ENCODE measurements around the gene VSNL1. TPM values are rescaled to one million over a fixed set of nuclear protein-coding genes. Genes with fewer than 3 reads are reported as not detected.

VSNL1 gene
- total and polyA plus RNA-seq, 7 experiments from 2014 or later: not detected

GRCh38 chr2:17606851-17607250, 66.4 kb downstream of the VSNL1 start:
- H3K27ac Mint-ChIP-seq: no peak overlapping the region
- H3K4me3 ChIP-seq (ENCODE audit: low read length): no peak overlapping the region
- no peaks in the 10 kb centered on the region for H3K27me3 ChIP-seq (ENCODE audit: control insufficient read depth in 2 of 2, insufficient read depth in 2 of 2, low read length in 2 of 2)
- POLR2A ChIA-PET: no interaction called here
- H3K27me3 Mint-ChIP-seq: peaks cover 0 to 29% (median 10%) of the 10 kb centered on the region in 5 donors
- DNase-seq (no peak), ATAC-seq (no peak)
- no peaks in the 10 kb centered on the region for H3K36me3 ChIP-seq (ENCODE audit: control insufficient read depth in 2 of 3, insufficient read depth in 3 of 3, low read length in 3 of 3)
- peaks cover 0 to 2% (median 0%) of the 10 kb centered on the region in 11 donors for H3K9me3 Mint-ChIP-seq
- H3K4me3 Mint-ChIP-seq: no peak overlapping the region
- H3K9me3 ChIP-seq (ENCODE audit: control insufficient read depth in 2 of 3, low read length in 3 of 3): no peaks in the 10 kb centered on the region
- intact Hi-C loops (cut with micrococcal nuclease): no loop called here
- no peaks in the 10 kb centered on the region for H3K4me1 ChIP-seq (ENCODE audit: control insufficient read depth in 2 of 2, insufficient read depth in 2 of 2, low read length in 2 of 2)
- no peaks in the 10 kb centered on the region for H3K4me1 Mint-ChIP-seq
- no peaks in the 10 kb centered on the region for H3K36me3 Mint-ChIP-seq
- no peak overlapping the region for H3K27ac ChIP-seq (ENCODE audit: low read depth, low read length)
- CTCF ChIA-PET: no interaction called here

GRCh38 chr2:17607379-17607778, 66.9 kb downstream of the VSNL1 start:
- Mint-ChIP-seq H3K36me3 (no peaks in the 10 kb centered on the region), H3K4me3 (no peak overlapping the region), H3K27ac (no peak overlapping the region), H3K27me3 (peaks cover 0 to 30% (median 10%) of the 10 kb centered on the region in 5 donors), H3K4me1 (no peaks in the 10 kb centered on the region), H3K9me3 (peaks cover 0 to 2% (median 0%) of the 10 kb centered on the region in 11 donors)
- no peak for DNase-seq
- H3K27me3 ChIP-seq (ENCODE audit: control insufficient read depth in 2 of 2, insufficient read depth in 2 of 2, low read length in 2 of 2): no peaks in the 10 kb centered on the region
- H3K27ac ChIP-seq (ENCODE audit: low read depth, low read length): no peak overlapping the region
- H3K4me1 ChIP-seq (ENCODE audit: control insufficient read depth in 2 of 2, insufficient read depth in 2 of 2, low read length in 2 of 2): no peaks in the 10 kb centered on the region
- H3K4me3 ChIP-seq (ENCODE audit: low read length): no peak overlapping the region
- intact Hi-C loops (cut with micrococcal nuclease): no loop called here
- H3K36me3 ChIP-seq (ENCODE audit: control insufficient read depth in 2 of 3, insufficient read depth in 3 of 3, low read length in 3 of 3): no peaks in the 10 kb centered on the region
- CTCF ChIA-PET: interaction anchor here (0.5 kb wide), 1 partner anchor 36 kb away, joined by 3 read pairs; no protein-coding TSS in a partner anchor
- H3K9me3 ChIP-seq (ENCODE audit: control insufficient read depth in 2 of 3, low read length in 3 of 3): no peaks in the 10 kb centered on the region
- no peak for ATAC-seq
- POLR2A ChIA-PET: no interaction called here

- no peaks in the 10 kb centered on the region for H3K27me3 ChIP-seq (ENCODE audit: control insufficient read depth in 2 of 2, insufficient read depth in 2 of 2, low read length in 2 of 2)
- H3K27ac Mint-ChIP-seq: no peak overlapping the region
- ATAC-seq: no peak
- H3K36me3 Mint-ChIP-seq: no peaks in the 10 kb centered on the region
- no peaks in the 10 kb centered on the region for H3K4me1 Mint-ChIP-seq
- ChIA-PET CTCF (interaction anchor here (0.5 kb wide), 1 partner anchor 37 kb away, joined by 3 read pairs; no protein-coding TSS in a partner anchor), POLR2A (no interaction called here)
- peaks cover 0 to 23% (median 13%) of the 10 kb centered on the region in 5 donors for H3K27me3 Mint-ChIP-seq
- no peaks in the 10 kb centered on the region for H3K36me3 ChIP-seq (ENCODE audit: control insufficient read depth in 2 of 3, insufficient read depth in 3 of 3, low read length in 3 of 3)
- no peak overlapping the region for H3K4me3 ChIP-seq (ENCODE audit: low read length)
- DNase-seq: no peak
- H3K9me3 ChIP-seq (ENCODE audit: control insufficient read depth in 2 of 3, low read length in 3 of 3): no peaks in the 10 kb centered on the region
- H3K9me3 Mint-ChIP-seq: peaks cover 0 to 2% (median 0%) of the 10 kb centered on the region in 11 donors
- H3K4me3 Mint-ChIP-seq: no peak overlapping the region
- H3K4me1 ChIP-seq (ENCODE audit: control insufficient read depth in 2 of 2, insufficient read depth in 2 of 2, low read length in 2 of 2): no peaks in the 10 kb centered on the region
- intact Hi-C loops (cut with micrococcal nuclease): no loop called here
- no peak overlapping the region for H3K27ac ChIP-seq (ENCODE audit: low read depth, low read length)
Measured at GRCh38 chr2:17608251-17608650, 67.8 kb downstream of the VSNL1 start.

- Histone ChIP-seq H3K36me3 (ENCODE audit: control insufficient read depth in 2 of 3, insufficient read depth in 3 of 3, low read length in 3 of 3) (no peaks in the 10 kb centered on the region), H3K27me3 (ENCODE audit: control insufficient read depth in 2 of 2, insufficient read depth in 2 of 2, low read length in 2 of 2) (no peaks in the 10 kb centered on the region), H3K27ac (ENCODE audit: low read depth, low read length) (no peak overlapping the region), H3K9me3 (ENCODE audit: control insufficient read depth in 2 of 3, low read length in 3 of 3) (no peaks in the 10 kb centered on the region), H3K4me3 (ENCODE audit: low read length) (no peak overlapping the region), H3K4me1 (ENCODE audit: control insufficient read depth in 2 of 2, insufficient read depth in 2 of 2, low read length in 2 of 2) (no peaks in the 10 kb centered on the region)
- DNase-seq (no peak), ATAC-seq (no peak)
- Mint-ChIP-seq H3K4me1 (no peaks in the 10 kb centered on the region), H3K9me3 (no peaks in the 10 kb centered on the region), H3K36me3 (no peaks in the 10 kb centered on the region), H3K27me3 (peaks cover 2 to 28% (median 16%) of the 10 kb centered on the region in 5 donors), H3K27ac (no peak overlapping the region), H3K4me3 (no peak overlapping the region)
- POLR2A ChIA-PET: no interaction called here
- CTCF ChIA-PET: no interaction called here
- intact Hi-C loops (cut with micrococcal nuclease): no loop called here
Measured at GRCh38 chr2:17610521-17610920, 70.0 kb downstream of the VSNL1 start.

GRCh38 chr2:17611036-17611435, 70.5 kb downstream of the VSNL1 start:
- H3K27ac ChIP-seq (ENCODE audit: low read depth, low read length): no peak overlapping the region
- CTCF ChIA-PET: no interaction called here
- H3K27me3 Mint-ChIP-seq: peaks cover 2 to 28% (median 19%) of the 10 kb centered on the region in 5 donors

GRCh38 chr2:17614174-17614930, 73.9 kb downstream of the VSNL1 start:
- ChIA-PET CTCF (no interaction called here), POLR2A (interaction anchor here (0.8 kb wide), 1 partner anchor 1049 kb away, joined by 3 read pairs; no protein-coding TSS in a partner anchor)
- H3K4me1 Mint-ChIP-seq: no peaks in the 10 kb centered on the region
- no peak overlapping the region for H3K4me3 ChIP-seq (ENCODE audit: low read length)
- H3K4me1 ChIP-seq (ENCODE audit: control insufficient read depth in 2 of 2, insufficient read depth in 2 of 2, low read length in 2 of 2): no peaks in the 10 kb centered on the region
- no peaks in the 10 kb centered on the region for H3K36me3 ChIP-seq (ENCODE audit: control insufficient read depth in 2 of 3, insufficient read depth in 3 of 3, low read length in 3 of 3)
- H3K36me3 Mint-ChIP-seq: no peaks in the 10 kb centered on the region
- ATAC-seq (no peak), DNase-seq (no peak)
- H3K4me3 Mint-ChIP-seq: no peak overlapping the region
- peaks cover 0 to 3% (median 0%) of the 10 kb centered on the region in 11 donors for H3K9me3 Mint-ChIP-seq
- intact Hi-C loops (cut with micrococcal nuclease): no loop called here
- peaks cover 2 to 28% (median 19%) of the 10 kb centered on the region in 5 donors for H3K27me3 Mint-ChIP-seq
- no peak overlapping the region for H3K27ac ChIP-seq (ENCODE audit: low read depth, low read length)
- no peaks in the 10 kb centered on the region for H3K27me3 ChIP-seq (ENCODE audit: control insufficient read depth in 2 of 2, insufficient read depth in 2 of 2, low read length in 2 of 2)
- H3K27ac Mint-ChIP-seq: no peak overlapping the region
- no peaks in the 10 kb centered on the region for H3K9me3 ChIP-seq (ENCODE audit: control insufficient read depth in 2 of 3, low read length in 3 of 3)

More at GRCh38 chr2:17611036-17611435, 70.5 kb downstream of the VSNL1 start:
- H3K36me3 ChIP-seq (ENCODE audit: control insufficient read depth in 2 of 3, insufficient read depth in 3 of 3, low read length in 3 of 3): no peaks in the 10 kb centered on the region
- ATAC-seq (no peak), DNase-seq (no peak)
- POLR2A ChIA-PET: no interaction called here
- Mint-ChIP-seq H3K27ac (no peak overlapping the region), H3K9me3 (no peaks in the 10 kb centered on the region), H3K4me3 (no peak overlapping the region), H3K4me1 (no peaks in the 10 kb centered on the region), H3K36me3 (no peaks in the 10 kb centered on the region)
- H3K4me1 ChIP-seq (ENCODE audit: control insufficient read depth in 2 of 2, insufficient read depth in 2 of 2, low read length in 2 of 2): no peaks in the 10 kb centered on the region
- intact Hi-C loops (cut with micrococcal nuclease): no loop called here
- H3K4me3 ChIP-seq (ENCODE audit: low read length): no peak overlapping the region
- no peaks in the 10 kb centered on the region for H3K27me3 ChIP-seq (ENCODE audit: control insufficient read depth in 2 of 2, insufficient read depth in 2 of 2, low read length in 2 of 2)
- no peaks in the 10 kb centered on the region for H3K9me3 ChIP-seq (ENCODE audit: control insufficient read depth in 2 of 3, low read length in 3 of 3)

- Histone ChIP-seq H3K4me3 (ENCODE audit: low read length) (no peak overlapping the region), H3K36me3 (ENCODE audit: control insufficient read depth in 2 of 3, insufficient read depth in 3 of 3, low read length in 3 of 3) (no peaks in the 10 kb centered on the region), H3K4me1 (ENCODE audit: control insufficient read depth in 2 of 2, insufficient read depth in 2 of 2, low read length in 2 of 2) (no peaks in the 10 kb centered on the region), H3K9me3 (ENCODE audit: control insufficient read depth in 2 of 3, low read length in 3 of 3) (no peaks in the 10 kb centered on the region), H3K27me3 (ENCODE audit: control insufficient read depth in 2 of 2, insufficient read depth in 2 of 2, low read length in 2 of 2) (no peaks in the 10 kb centered on the region), H3K27ac (ENCODE audit: low read depth, low read length) (no peak overlapping the region)
- intact Hi-C loops (cut with micrococcal nuclease): no loop called here
- POLR2A ChIA-PET: no interaction called here
- CTCF ChIA-PET: no interaction called here
- H3K36me3 Mint-ChIP-seq: no peaks in the 10 kb centered on the region
- H3K27ac Mint-ChIP-seq: no peak overlapping the region
- H3K9me3 Mint-ChIP-seq: peaks cover 0 to 3% (median 0%) of the 10 kb centered on the region in 11 donors
- no peak for ATAC-seq
- H3K4me3 Mint-ChIP-seq: no peak overlapping the region
- DNase-seq: no peak
- peaks cover 2 to 30% (median 19%) of the 10 kb centered on the region in 5 donors for H3K27me3 Mint-ChIP-seq
- no peaks in the 10 kb centered on the region for H3K4me1 Mint-ChIP-seq
Measured at GRCh38 chr2:17615147-17615546, 74.7 kb downstream of the VSNL1 start.

All from naive thymus-derived CD4-positive, alpha-beta T cell (primary cell).